HG03139 (cell line): Measurements from ENCODE around the gene TRAK2.
"Not testable (repeated sequence)": the region's sequence is repeated elsewhere in the genome, so short reads cannot be mapped to it uniquely, and the experiment has no call there.

Experiments used
- ATAC-seq: cut with Tn5 transposase; IDR thresholded peaks from one replicate; pipeline ENCODE4 v1.9.1; 2021; ENCODE audit not compliant: unreplicated experiment

The TRAK2 gene, protein sequence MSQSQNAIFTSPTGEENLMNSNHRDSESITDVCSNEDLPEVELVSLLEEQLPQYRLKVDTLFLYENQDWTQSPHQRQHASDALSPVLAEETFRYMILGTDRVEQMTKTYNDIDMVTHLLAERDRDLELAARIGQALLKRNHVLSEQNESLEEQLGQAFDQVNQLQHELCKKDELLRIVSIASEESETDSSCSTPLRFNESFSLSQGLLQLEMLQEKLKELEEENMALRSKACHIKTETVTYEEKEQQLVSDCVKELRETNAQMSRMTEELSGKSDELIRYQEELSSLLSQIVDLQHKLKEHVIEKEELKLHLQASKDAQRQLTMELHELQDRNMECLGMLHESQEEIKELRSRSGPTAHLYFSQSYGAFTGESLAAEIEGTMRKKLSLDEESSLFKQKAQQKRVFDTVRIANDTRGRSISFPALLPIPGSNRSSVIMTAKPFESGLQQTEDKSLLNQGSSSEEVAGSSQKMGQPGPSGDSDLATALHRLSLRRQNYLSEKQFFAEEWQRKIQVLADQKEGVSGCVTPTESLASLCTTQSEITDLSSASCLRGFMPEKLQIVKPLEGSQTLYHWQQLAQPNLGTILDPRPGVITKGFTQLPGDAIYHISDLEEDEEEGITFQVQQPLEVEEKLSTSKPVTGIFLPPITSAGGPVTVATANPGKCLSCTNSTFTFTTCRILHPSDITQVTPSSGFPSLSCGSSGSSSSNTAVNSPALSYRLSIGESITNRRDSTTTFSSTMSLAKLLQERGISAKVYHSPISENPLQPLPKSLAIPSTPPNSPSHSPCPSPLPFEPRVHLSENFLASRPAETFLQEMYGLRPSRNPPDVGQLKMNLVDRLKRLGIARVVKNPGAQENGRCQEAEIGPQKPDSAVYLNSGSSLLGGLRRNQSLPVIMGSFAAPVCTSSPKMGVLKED

DNA sequence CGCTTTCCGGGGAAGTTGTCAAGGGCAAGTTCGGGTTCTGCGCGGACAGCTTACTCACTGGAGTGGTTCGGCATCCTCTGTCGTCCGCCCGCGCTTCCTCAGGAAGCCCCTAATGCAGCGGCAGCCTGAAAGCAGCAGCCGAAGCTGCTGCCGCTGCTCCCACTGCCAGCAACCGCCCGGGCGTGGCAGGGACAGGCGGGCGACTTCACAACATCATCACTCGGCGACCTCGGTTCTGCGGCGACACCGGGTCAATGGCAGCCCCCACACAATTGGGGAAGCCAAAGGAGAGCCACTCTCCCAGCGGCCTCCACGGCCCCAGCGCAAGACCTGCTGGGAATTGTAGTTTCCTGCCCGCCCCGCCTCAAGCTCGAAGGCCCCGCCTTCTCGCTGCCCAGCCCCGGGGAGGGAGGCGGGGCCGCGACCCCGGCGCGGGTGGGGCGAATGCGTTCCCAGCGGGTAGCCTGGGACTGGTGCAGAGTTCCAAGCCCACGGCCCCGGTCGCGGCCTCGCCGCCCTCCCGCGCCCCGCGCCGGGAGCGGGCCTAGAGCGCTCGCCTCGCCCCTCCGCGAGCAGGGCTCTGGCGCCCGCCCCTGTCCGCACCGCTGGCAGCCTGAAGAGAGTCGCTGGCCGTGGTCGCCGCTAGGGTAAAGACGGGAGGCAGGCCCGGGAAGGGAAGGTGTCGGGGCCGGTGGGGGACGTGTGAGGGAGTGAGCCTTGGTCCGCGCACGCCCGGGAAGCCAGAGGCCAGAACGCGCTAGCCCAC is at the start of gene TRAK2, which contains the start of gene STRADB:
TRAK2 (minus strand) TSS at position 167 of the 766 bp plus-strand sequence. CDS start 30,951 bp downstream, outside the sequence.
STRADB (plus strand) TSS at position 449 of the 766 bp plus-strand sequence. CDS start 3,101 bp downstream, outside the sequence.
- peak; percentile 95 for ATAC-seq

GRCh38 chr2:201500534-201500933 is 49.3 kb upstream of the TRAK2 start:
- no peak for ATAC-seq

GRCh38 chr2:201496785-201497184 is 45.5 kb upstream of the TRAK2 start:
- no peak for ATAC-seq

- no peak for ATAC-seq
Measured at GRCh38 chr2:201490291-201490690, 39.0 kb upstream of the TRAK2 start.

GRCh38 chr2:201484805-201485204 is 33.5 kb upstream of the TRAK2 start:
- ATAC-seq, result no peak

DNA sequence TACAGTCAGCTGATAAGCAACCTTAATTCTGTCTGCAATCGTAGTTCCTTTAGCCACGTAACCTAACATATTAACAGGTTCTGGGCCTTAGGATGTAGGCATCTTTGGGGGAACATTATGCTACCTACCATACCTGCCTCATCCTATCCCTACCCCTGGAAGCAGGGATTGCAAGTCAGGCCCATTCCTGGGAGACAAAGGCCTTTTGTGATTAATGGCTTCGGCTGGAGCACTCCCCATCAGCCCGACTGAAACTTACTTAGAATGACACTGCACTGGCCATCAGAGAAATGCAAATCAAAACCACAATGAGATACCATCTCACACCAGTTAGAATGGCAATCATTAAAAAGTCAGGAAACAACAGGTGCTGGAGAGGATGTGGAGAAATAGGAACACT is 32.5 kb upstream of the TRAK2 start:
- ATAC-seq, result not testable (repeated sequence)

DNA sequence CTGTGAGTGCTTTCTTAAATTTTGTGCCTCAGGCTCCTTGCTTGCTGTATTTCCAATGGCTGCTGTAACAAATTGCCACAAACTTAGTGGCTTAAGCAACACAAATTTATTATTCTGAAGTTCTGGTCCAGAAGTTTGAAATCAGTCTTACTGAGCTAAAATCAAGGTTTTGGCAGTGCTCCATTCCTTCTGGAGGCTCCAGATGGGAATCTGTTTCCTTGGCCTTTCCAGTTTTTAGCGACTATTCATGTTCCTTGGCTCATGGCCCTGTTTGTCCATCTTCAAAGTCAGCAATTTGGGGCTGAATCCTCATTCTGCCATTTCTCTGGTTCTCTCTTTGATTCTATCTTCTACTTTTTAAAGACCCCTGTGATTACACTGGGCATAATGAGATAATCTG is 32.1 kb upstream of the TRAK2 start:
- ATAC-seq, result no peak

DNA sequence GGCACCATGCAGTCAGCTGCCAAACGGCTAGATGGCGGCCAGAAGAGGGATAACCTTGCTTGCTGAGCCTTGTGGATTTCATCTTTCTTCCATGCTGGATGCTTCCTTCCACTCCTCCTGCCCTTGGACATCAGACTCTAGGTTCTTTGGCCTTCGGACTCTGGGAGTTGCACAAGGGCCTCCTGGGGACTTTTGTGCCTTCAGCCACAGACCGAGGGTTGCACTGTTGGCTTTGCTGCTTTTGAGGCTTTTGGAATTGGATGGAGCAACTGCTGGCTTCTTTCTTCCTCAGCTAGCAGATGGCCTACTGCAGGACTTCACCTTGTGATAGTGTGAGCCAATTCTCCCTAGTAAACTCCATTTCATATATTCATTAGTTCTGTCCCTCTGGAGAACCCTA is 31.3 kb upstream of the TRAK2 start:
- ATAC-seq, result no peak

DNA sequence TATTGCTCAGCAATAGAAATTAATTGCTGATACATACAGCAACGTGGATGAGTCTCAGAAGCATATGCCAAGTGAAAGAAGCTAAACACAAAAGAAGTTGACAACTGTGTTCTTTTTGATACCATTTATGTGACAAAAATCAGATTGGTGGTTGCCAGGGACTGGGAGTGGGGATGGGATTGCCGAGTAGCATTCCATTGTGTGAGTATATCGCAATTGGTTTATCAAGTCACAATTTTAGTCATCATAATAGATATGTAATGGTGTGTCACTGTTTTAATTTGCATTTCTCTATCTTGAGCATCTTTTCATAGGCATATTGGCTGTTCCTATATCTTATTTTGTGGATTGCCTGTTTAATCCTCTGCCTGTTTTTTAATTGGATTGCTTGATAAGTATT is 21.2 kb upstream of the TRAK2 start:
- no peak for ATAC-seq

DNA sequence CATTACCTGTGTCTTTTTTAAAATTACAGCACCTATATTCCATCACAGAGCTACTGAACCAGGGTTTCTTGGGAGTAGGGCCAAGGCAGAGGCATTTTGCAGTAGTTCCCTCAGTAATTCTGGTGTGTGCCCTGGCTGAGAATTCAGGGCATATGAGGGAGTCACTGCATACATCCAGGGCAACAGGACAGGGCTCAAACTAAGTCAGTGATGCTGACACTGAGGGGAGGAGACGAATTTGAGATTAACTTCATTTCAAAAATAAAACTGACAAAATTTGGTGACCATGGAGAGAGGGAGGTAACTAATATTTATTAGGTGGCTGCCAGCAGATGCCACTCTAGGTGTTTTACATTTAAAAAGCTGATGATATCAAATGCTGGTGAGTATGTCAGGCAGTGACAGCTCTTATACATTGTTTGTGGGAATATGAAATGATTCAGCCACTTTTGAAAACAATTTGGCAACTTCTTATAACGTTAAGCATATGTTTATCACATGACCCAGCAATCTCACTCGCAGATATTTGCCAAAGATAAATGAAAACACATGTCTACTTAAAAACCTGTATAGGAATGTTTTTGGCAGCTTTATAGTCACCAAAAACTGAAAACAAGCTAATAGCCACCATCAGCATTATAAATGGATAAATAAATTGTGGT is 20.6 kb upstream of the TRAK2 start:
- ATAC-seq, result no peak

DNA sequence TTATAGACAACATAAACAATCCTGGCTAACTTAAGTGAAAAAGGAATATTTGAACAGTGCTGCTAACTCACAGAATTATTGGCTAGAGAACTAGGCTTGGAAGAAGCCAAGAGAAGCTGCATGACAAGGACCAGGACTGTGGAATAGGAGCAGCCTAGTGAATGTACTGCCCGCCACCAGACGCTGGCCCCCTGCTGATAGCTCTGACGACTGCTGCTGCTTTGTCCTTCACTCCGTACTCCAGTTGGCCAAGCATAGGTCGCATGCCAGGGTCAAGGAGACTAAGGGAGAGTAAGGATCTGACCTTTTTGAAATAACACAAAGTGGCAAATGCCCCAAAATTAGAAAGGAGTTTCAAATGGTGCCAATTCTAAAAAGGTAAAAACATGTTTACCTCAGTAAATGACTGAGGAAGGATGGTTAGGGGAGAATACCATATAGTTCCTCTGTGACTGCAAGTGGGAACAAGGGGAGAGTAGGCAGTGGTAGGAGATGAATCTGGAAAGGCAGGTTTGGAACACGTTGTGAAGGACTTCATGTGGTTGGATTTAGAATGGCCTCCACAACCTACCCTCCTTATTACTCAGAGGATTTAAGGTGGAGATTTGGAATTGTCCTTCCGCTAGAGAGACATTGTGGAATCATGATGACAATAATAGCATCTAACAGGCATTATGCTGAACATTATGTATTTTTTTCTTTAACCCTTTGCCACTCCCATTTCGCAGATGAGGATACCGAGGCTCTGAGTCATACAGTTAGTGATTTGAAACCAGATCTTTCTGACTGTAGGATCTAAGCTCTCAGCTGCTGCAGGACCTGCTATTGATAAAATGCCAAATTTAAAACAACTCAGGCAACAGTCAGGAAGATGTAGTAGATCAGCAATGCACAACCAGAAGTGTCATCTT is 19.8 kb upstream of the TRAK2 start:
- no peak for ATAC-seq

DNA sequence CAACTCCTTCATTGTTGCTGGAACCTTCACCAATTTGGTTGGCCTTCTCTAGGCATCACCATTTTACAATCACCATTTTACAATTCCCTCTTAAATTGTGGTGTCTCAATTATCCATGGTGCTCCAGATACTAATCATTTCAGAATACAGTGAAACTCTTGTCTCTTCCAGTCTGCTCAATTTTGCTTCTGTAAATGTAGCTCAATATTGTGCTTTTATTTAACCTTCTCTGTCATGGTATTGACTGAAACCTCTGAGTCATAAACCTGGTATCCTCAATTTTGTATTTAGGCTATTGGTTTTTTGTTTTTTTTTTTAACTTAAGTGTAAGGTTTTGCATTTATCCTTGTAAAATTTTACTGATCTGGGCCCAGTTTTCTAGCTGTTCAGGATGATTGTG is 16.4 kb upstream of the TRAK2 start:
- ATAC-seq, result no peak

DNA sequence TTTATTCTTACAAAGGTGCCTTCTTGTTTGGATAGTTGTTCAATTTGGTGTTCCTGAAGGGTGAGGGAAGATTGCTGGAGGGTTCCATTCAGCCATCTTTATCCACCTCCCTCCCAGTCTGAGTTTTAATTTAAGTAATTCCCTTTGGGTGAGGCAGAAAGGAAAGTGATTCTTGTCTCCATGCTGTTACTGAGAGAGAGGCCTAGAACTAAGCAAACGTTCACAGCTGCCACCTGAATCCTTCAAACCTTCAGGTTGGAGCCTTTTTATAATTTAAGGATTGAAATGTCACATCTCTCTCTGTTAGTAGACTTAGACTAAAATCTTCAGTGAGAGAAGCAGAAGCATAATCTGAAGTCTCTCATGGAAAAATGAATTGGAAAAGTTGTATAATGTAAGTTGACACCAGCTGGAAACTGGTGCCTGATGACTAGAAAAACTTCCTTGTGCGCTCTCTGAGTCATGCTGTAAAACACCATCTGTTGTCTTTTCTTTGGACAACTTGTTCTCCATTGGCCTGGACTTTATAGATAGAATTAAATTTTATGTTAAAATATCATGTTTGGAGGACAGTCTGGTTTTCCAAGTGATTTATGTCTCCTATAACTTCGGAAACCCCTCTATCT is 14.9 kb upstream of the TRAK2 start:
- no peak for ATAC-seq

DNA sequence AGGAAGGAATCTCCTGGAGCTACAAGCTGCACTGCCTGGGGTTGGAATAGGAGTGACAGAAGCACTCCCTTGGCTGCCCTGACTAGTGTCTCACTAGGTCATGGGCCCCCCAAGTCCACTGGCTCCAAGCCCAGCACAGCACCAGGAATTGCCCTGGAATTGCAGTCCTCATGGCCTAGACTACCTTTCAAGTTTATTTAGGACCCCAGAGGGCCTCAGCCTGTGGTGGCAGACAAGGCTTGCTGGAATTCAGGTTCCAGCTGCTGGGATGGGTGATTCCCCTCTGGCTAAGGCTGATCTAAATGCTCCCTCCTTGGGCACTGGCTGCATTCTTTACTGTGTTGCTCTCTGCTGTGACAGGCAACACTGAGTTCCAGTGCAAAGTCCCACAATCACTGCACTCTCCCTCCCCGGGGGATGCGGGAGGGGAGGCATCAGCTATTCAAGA is 14.3 kb upstream of the TRAK2 start:
- ATAC-seq, result no peak

GRCh38 chr2:201464547-201464946 is 13.3 kb upstream of the TRAK2 start:
- no peak for ATAC-seq

GRCh38 chr2:201460532-201460931 is 9.3 kb upstream of the TRAK2 start:
- no peak for ATAC-seq

DNA sequence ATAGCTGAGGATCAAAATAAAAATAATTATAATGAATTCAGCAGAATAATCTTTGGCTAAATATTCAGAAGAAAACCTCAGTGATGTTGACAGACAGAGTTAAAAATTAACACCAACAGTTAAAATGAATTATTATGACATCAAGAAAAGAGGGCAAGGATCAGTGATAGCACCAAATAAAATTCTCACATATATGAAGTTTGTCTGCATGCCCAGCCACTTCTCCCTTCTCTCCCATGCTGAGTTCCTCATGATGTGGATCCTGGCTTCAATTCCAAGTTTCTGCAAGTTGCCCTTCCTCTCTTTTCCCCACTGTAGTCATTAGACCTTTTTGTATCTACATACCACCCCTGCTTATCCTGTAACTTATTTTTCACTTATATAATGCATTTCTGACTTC is 7.1 kb upstream of the TRAK2 start:
- ATAC-seq, result no peak

- no peak for ATAC-seq
Measured at GRCh38 chr2:201452922-201453643, 1.8 kb upstream of the TRAK2 start.
